ENCODE results near the gene ADGRG6. TPM values are rescaled to one million over a fixed set of nuclear protein-coding genes. Genes with fewer than 3 reads are reported as not detected.

The ADGRG6 gene
- 1 to 10 TPM; 6.4 to 6.8 TPM for total RNA-seq

DNA sequence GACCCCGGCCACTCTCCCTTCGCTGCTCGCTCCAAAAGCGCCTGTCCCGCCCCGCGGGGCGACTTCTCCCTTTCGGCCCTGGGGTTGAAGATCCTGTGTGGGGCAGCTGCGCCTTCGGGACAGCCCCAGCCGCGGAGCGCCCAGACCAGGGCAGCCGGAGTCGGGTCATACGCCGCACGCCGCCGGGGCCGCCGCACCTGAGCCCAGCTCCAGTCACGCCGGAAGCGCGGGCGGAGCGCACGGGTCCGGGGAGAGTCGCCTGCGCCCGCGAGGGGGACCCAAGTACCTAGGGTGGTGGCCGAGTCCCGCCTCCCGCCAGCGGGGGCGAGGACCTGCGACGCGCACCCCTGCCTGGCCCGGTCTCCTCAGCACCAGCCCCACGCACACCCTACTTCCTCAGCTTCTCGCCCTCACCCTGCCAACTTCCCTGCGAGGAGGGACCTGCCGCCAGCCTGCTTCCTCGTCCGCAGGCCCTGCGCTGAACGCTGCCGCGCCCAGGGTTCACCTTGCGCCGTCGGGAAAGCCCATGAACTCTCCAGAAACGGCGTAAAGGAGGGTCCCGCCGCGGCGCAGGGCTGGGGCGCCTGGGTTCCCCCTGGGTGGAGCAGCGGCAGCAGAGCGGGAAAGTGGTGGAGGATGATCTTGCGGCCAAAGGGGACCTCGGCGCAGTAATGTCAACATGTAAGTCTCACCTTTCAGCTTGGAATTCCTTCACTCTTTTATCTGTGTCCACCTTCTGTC, at the start of gene ADGRG6:
Gene ADGRG6 (plus strand): TSS at position 357 of the 741 bp plus-strand sequence. CDS start 323 bp downstream, at position 680.
- no peak for ATAC-seq (ENCODE audit: insufficient number of reproducible peaks, low FRiP score, low read depth)
- no peak for DNase-seq (ENCODE audit: low spot score)
- Histone ChIP-seq H3K36me3 (no peaks in the 10 kb centered on the region), H3K4me3 (peak within 1 kb of the TSS; percentile 72), H3K4me1 (ENCODE audit: control insufficient read depth in 1 of 2, low read depth in 2 of 2) (peaks cover 2 to 11% of the 10 kb centered on the region in 2 donors), H3K27me3 (replicated peaks; ENCODE audit: insufficient read depth) (no peaks in the 10 kb centered on the region), H3K9me3 (no peaks in the 10 kb centered on the region), H3K27ac (no peak within 1 kb of the TSS)
- TF ChIP-seq, protein P1, sequence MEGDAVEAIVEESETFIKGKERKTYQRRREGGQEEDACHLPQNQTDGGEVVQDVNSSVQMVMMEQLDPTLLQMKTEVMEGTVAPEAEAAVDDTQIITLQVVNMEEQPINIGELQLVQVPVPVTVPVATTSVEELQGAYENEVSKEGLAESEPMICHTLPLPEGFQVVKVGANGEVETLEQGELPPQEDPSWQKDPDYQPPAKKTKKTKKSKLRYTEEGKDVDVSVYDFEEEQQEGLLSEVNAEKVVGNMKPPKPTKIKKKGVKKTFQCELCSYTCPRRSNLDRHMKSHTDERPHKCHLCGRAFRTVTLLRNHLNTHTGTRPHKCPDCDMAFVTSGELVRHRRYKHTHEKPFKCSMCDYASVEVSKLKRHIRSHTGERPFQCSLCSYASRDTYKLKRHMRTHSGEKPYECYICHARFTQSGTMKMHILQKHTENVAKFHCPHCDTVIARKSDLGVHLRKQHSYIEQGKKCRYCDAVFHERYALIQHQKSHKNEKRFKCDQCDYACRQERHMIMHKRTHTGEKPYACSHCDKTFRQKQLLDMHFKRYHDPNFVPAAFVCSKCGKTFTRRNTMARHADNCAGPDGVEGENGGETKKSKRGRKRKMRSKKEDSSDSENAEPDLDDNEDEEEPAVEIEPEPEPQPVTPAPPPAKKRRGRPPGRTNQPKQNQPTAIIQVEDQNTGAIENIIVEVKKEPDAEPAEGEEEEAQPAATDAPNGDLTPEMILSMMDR (IDR thresholded peaks at IDR 0.05) = no peak

DNA sequence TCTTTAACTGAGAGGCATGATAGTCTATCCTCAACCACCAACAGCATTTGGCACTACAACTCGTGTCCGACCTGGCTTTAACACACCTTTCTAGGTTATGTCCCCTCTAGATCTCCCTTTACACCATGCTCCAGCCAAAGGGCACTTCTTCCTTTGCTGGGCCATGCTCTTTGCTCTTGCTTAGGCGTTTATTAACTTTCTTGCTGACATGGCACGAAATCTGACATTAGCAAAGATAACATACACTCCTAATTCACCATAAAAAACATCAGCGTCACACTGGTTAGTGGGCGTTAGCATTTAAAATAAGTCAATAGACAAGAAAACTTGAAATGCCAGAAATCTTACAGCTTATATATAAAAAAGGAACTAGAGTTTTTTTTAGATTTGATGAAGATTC, 47.3 kb upstream of the ADGRG6 start:
- ATAC-seq (ENCODE audit: insufficient number of reproducible peaks, low FRiP score, low read depth) (no peak), DNase-seq (ENCODE audit: low spot score) (no peak)
- peaks cover 13 to 20% of the 10 kb centered on the region in 2 donors for H3K4me1 ChIP-seq (ENCODE audit: control insufficient read depth in 1 of 2, low read depth in 2 of 2)
- H3K27ac ChIP-seq = no peak overlapping the region
- no peaks in the 10 kb centered on the region for H3K36me3 ChIP-seq
- no peaks in the 10 kb centered on the region for H3K27me3 ChIP-seq (replicated peaks; ENCODE audit: insufficient read depth)
- no peaks in the 10 kb centered on the region for H3K9me3 ChIP-seq
- TF ChIP-seq, protein P1 (IDR thresholded peaks at IDR 0.05) = no peak
- no peak overlapping the region for H3K4me3 ChIP-seq

DNA sequence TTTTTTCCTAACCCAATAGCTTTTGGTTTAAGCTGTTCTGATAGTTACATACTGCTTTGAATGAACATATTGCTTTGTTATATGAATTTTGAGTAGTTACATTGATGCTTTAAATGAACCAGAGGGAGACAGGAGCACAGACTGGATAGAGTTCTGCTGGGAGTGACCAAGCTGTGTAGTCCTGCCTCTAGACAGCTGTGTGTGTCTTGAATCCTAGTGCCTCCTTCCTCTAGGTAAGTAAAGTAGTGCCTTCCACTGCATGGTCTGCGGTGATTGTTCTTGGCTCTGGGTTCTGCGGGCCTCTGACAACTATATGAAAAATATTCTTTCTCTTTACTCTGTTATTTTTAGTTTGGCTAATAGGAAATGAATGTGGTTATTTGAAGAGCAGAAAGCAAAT, 46.0 kb upstream of the ADGRG6 start:
- Histone ChIP-seq H3K36me3 (no peaks in the 10 kb centered on the region), H3K27me3 (replicated peaks; ENCODE audit: insufficient read depth) (no peaks in the 10 kb centered on the region), H3K4me1 (ENCODE audit: control insufficient read depth in 1 of 2, low read depth in 2 of 2) (peaks cover 13 to 20% of the 10 kb centered on the region in 2 donors), H3K4me3 (peak overlapping the region; percentile 45), H3K27ac (peak overlapping the region in 1 of 2 donors; percentile 48), H3K9me3 (no peaks in the 10 kb centered on the region)
- DNase-seq (ENCODE audit: low spot score) = no peak
- TF ChIP-seq, protein P1 (IDR thresholded peaks at IDR 0.05) = no peak
- ATAC-seq (ENCODE audit: insufficient number of reproducible peaks, low FRiP score, low read depth) = no peak

DNA sequence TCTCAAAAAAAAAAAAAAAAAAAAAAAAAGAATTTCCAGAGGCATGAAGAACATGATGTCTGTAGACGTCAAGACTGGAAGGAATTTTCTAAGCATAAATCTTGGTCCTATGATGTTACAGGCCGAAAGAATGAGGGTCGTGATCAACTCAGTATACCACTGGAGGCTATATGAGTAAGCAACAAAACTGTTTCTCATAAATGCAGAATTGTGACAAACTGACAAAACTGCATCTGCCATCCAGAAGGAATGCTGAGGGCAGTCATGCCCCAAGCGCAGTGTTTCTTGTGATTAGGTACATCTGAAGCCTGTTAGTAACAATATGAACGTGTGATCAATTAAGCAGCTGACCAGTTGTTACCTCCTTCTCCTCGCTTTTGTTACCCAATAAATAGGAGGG, 43.5 kb upstream of the ADGRG6 start:
- Histone ChIP-seq H3K27ac (peak overlapping the region in 1 of 2 donors; percentile 11), H3K36me3 (no peaks in the 10 kb centered on the region), H3K4me3 (no peak overlapping the region), H3K27me3 (replicated peaks; ENCODE audit: insufficient read depth) (no peaks in the 10 kb centered on the region), H3K9me3 (no peaks in the 10 kb centered on the region), H3K4me1 (ENCODE audit: control insufficient read depth in 1 of 2, low read depth in 2 of 2) (peaks cover 13 to 20% of the 10 kb centered on the region in 2 donors)
- ATAC-seq (ENCODE audit: insufficient number of reproducible peaks, low FRiP score, low read depth) (no peak), DNase-seq (ENCODE audit: low spot score) (no peak)
- TF ChIP-seq, protein P1 (IDR thresholded peaks at IDR 0.05) = no peak

DNA sequence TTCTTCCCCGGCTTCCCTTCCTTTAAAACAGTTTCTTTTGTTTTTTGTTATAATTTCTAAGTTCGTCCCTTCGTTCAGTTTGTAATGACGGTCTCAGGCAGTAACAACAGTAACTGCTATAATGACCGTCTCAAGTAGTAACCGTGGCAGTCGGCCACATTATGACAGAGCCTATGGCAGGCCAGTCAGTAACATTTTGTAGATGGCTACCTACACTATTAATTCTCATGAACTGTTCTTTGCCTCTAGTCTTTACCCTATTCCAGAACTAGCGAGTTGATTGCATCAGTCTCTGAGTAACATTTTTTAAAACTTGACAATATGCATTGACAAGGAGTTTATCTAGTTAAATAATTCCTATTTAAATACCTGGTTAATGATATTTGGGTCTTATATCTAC, 43.0 kb upstream of the ADGRG6 start:
- TF ChIP-seq, protein P1 (IDR thresholded peaks at IDR 0.05) = no peak
- Histone ChIP-seq H3K4me1 (ENCODE audit: control insufficient read depth in 1 of 2, low read depth in 2 of 2) (peaks cover 13 to 20% of the 10 kb centered on the region in 2 donors), H3K36me3 (no peaks in the 10 kb centered on the region), H3K27ac (peak overlapping the region in 1 of 2 donors; percentile 11), H3K9me3 (no peaks in the 10 kb centered on the region), H3K27me3 (replicated peaks; ENCODE audit: insufficient read depth) (no peaks in the 10 kb centered on the region), H3K4me3 (no peak overlapping the region)
- no peak for ATAC-seq (ENCODE audit: insufficient number of reproducible peaks, low FRiP score, low read depth)
- no peak for DNase-seq (ENCODE audit: low spot score)

Measured in thoracic aorta (tissue), 2 donors.